Fibroblast of lung (primary cell): Measurements from ENCODE around the gene SRRM3. TPM values are rescaled to one million over a fixed set of nuclear protein-coding genes. Genes with fewer than 3 reads are reported as not detected.

ENCODE experiments used
- DNase-seq, 2 donors: peaks; one replicate each; pipeline versions ENCODE4 v3.0.0 to v3.0.0-alpha.2; 2010; ENCODE audit warnings: low read depth in 2 of 2
- H2AFZ ChIP-seq: 2 replicates; pipeline ENCODE4 v1.5.1; 2012; ENCODE audit warnings: low read length, control low read depth, inconsistent platforms
- H3K27ac ChIP-seq: 2 replicates; pipeline ENCODE4 v1.5.1; 2011; ENCODE audit warnings: low read length, control low read depth; ENCODE audit not compliant: insufficient read depth
- H3K27me3 ChIP-seq: 2 replicates; pipeline ENCODE4 v1.5.1; 2011; ENCODE audit warnings: mild to moderate bottlenecking, low read length; ENCODE audit not compliant: control insufficient read depth, insufficient read depth
- H3K36me3 ChIP-seq: 2 replicates; pipeline ENCODE4 v1.5.1; 2011; ENCODE audit warnings: low read length; ENCODE audit not compliant: control insufficient read depth, insufficient read depth
- H3K4me1 ChIP-seq: 2 replicates; pipeline ENCODE4 v1.5.1; 2011; ENCODE audit warnings: low read length; ENCODE audit not compliant: control insufficient read depth, insufficient read depth; ENCODE audit errors: extremely low read depth
- H3K4me2 ChIP-seq: 2 replicates; pipeline ENCODE4 v1.5.1; 2011; ENCODE audit warnings: low read length, control low read depth; ENCODE audit not compliant: insufficient read depth; ENCODE audit errors: extremely low read depth
- H3K4me3 ChIP-seq, 4 experiments: fragments of 200-600 bp in 1 of 4; sonication (generic) in 1 of 4; replicated peaks in 1 of 4; 2 replicates each; pipeline ENCODE4 v1.5.1; 2011 to 2016; ENCODE audit warnings: low read length in 4 of 4, low read depth in 3 of 4, mild to moderate bottlenecking in 3 of 4, control low read depth in 2 of 4, inconsistent platforms in 1 of 4, mixed read lengths in 1 of 4; ENCODE audit not compliant: insufficient read depth in 1 of 4; ENCODE audit errors: control extremely low read depth in 1 of 4
- H3K79me2 ChIP-seq: 2 replicates; pipeline ENCODE4 v1.5.1; 2012; ENCODE audit warnings: mild to moderate bottlenecking, low read length, inconsistent platforms; ENCODE audit not compliant: control insufficient read depth, insufficient read depth
- H3K9ac ChIP-seq: 2 replicates; pipeline ENCODE4 v1.5.1; 2011; ENCODE audit warnings: mild to moderate bottlenecking, low read length, control low read depth; ENCODE audit not compliant: insufficient read depth
- H3K9me3 ChIP-seq: 2 replicates; pipeline ENCODE4 v1.5.1; 2012; ENCODE audit warnings: low read depth, low read length; ENCODE audit not compliant: control insufficient read depth, insufficient read depth
- H4K20me1 ChIP-seq: 2 replicates; pipeline ENCODE4 v1.5.1; 2011; ENCODE audit warnings: low read length; ENCODE audit not compliant: control insufficient read depth, insufficient read depth; ENCODE audit errors: extremely low read depth
- EZH2 ChIP-seq: IDR thresholded peaks from 2 replicates; pipeline ENCODE4 v1.5.1; 2012; ENCODE audit warnings: low read length, control low read depth, mild to moderate bottlenecking; ENCODE audit errors: missing control alignments
- polyA plus RNA-seq, 2 donors: library from polyadenylated mRNA; depleted of rRNA in 1 of 2; stranded (reverse) in 1 of 2; unstranded in 1 of 2; fragments of >200 nt; gene quantifications; 2 replicates each; pipeline ENCODE4 v1.2.1, GENCODE V29; 2011 to 2012; ENCODE audit warnings: missing spikeins in 1 of 2
- total RNA-seq: library from RNA; depleted of rRNA; stranded (reverse); fragments of >200 nt; gene quantifications from 2 replicates; pipeline ENCODE4 v1.2.1, GENCODE V29; 2014
- TF ChIP-seq, protein P1 (sequence below), 2 donors: IDR thresholded peaks in 1 of 2; conservative IDR thresholded peaks in 1 of 2; 1 replicate in 1 of 2; 2 replicates in 1 of 2; pipeline ENCODE4 v1.5.1; 2011 to 2012; ENCODE audit warnings: low read length in 2 of 2, control low read depth in 1 of 2, inconsistent platforms in 1 of 2, low read depth in 1 of 2, mild to moderate bottlenecking in 1 of 2

The SRRM3 gene
- total and polyA plus RNA-seq, 2 donors (not counting 1 experiment from before 2014, with no cell fraction given): 0.40 to 1.7 TPM

DNA sequence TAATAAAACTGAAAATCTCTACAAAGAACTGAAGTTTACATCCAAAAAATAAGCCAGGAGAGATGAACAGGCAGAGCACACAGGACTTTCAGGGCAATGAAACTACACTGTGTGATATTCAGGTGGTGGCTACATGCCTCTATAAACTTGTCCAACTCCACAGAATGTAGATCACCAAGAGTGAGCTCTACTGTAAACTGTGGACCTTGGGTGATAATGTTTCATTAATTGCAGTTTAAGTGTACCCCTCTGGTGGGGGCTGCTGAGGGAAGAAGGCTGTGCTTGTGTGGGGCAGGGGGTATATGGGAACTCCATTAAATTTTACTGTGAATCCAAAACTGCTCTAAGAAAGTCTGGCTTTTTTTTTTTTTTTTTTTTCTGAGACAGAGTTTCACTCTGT, 134.4 kb downstream of the SRRM3 start:
- Histone ChIP-seq H4K20me1 (peaks cover 3% of the 10 kb centered on the region), H2AFZ (no peak overlapping the region), H3K4me1 (peaks cover 11% of the 10 kb centered on the region), H3K4me3 (no peak overlapping the region), H3K36me3 (peaks cover 4% of the 10 kb centered on the region), H3K79me2 (peaks cover 95% of the 10 kb centered on the region), H3K27ac (no peak overlapping the region), H3K27me3 (no peaks in the 10 kb centered on the region), H3K9me3 (no peaks in the 10 kb centered on the region), H3K9ac (no peak overlapping the region), H3K4me2 (no peak overlapping the region)
- TF ChIP-seq, protein P1, sequence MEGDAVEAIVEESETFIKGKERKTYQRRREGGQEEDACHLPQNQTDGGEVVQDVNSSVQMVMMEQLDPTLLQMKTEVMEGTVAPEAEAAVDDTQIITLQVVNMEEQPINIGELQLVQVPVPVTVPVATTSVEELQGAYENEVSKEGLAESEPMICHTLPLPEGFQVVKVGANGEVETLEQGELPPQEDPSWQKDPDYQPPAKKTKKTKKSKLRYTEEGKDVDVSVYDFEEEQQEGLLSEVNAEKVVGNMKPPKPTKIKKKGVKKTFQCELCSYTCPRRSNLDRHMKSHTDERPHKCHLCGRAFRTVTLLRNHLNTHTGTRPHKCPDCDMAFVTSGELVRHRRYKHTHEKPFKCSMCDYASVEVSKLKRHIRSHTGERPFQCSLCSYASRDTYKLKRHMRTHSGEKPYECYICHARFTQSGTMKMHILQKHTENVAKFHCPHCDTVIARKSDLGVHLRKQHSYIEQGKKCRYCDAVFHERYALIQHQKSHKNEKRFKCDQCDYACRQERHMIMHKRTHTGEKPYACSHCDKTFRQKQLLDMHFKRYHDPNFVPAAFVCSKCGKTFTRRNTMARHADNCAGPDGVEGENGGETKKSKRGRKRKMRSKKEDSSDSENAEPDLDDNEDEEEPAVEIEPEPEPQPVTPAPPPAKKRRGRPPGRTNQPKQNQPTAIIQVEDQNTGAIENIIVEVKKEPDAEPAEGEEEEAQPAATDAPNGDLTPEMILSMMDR (conservative IDR thresholded peaks at IDR 0.05 in 1 of 2, IDR thresholded peaks at IDR 0.05 in 1 of 2; ENCODE audit: low read depth in 1 of 2, low read length in 2 of 2): no peak
- TF ChIP-seq EZH2: no peak
- DNase-seq: no peak

Other genes with a start within 250 kb of the SRRM3 start
- 27.7 and 56.1 TPM in 2 replicates for gene TMEM120A, start 207.3 kb upstream of the SRRM3 start, total RNA-seq
- 56.5 and 62.3 TPM in 2 replicates for gene TMEM120A, start 207.3 kb upstream of the SRRM3 start, polyA plus RNA-seq
- gene STYXL1, start 153.9 kb upstream of the SRRM3 start, total RNA-seq: 49.0 and 49.3 TPM in 2 replicates
- 49.8 and 61.2 TPM in 2 replicates for gene STYXL1, start 153.9 kb upstream of the SRRM3 start, polyA plus RNA-seq
- 29.5 and 49.4 TPM in 2 replicates for gene MDH2, start 153.8 kb upstream of the SRRM3 start, total RNA-seq
- gene MDH2, start 153.8 kb upstream of the SRRM3 start, polyA plus RNA-seq: 90.7 and 131 TPM in 2 replicates
- 36.2 and 70.0 TPM in 2 replicates for gene HSPB1, start 100.8 kb downstream of the SRRM3 start, total RNA-seq
- 234 and 235 TPM in 2 replicates for gene HSPB1, start 100.8 kb downstream of the SRRM3 start, polyA plus RNA-seq
- 54.2 and 68.4 TPM in 2 replicates for gene YWHAG, start 157.1 kb downstream of the SRRM3 start, total RNA-seq
- gene YWHAG, start 157.1 kb downstream of the SRRM3 start, polyA plus RNA-seq: 80.4 and 85.7 TPM in 2 replicates
- gene SSC4D, start 207.8 kb downstream of the SRRM3 start, total RNA-seq: 0.33 and 0.51 TPM in 2 replicates
- gene SSC4D, start 207.8 kb downstream of the SRRM3 start, polyA plus RNA-seq: 0.42 and 0.45 TPM in 2 replicates
- 2.6 TPM in 2 replicates for gene ZP3, start 223.1 kb downstream of the SRRM3 start, total RNA-seq
- gene ZP3, start 223.1 kb downstream of the SRRM3 start, polyA plus RNA-seq: 1.4 TPM in 2 replicates